PFSK-1 (cell line): Measurements from ENCODE around the gene OR7G1.

Experiments used
- FOXP2 ChIP-seq: optimal IDR thresholded peaks from 2 replicates; pipeline ENCODE3; 2011; ENCODE audit warnings: borderline replicate concordance, control low read depth, inconsistent platforms; ENCODE audit not compliant: insufficient read depth; ENCODE audit errors: extremely low read length, extremely low read depth
- TF ChIP-seq, protein P1 (sequence below), 2 experiments: IDR thresholded peaks; 2 replicates each; pipeline versions ENCODE4 v1.6.1 to v1.8.0; 2011 to 2012; ENCODE audit warnings: low read depth in 2 of 2, low read length in 2 of 2, control low read depth in 1 of 2, inconsistent platforms in 1 of 2, mild to moderate bottlenecking in 1 of 2, moderate library complexity in 1 of 2; ENCODE audit not compliant: insufficient read depth in 1 of 2

DNA sequence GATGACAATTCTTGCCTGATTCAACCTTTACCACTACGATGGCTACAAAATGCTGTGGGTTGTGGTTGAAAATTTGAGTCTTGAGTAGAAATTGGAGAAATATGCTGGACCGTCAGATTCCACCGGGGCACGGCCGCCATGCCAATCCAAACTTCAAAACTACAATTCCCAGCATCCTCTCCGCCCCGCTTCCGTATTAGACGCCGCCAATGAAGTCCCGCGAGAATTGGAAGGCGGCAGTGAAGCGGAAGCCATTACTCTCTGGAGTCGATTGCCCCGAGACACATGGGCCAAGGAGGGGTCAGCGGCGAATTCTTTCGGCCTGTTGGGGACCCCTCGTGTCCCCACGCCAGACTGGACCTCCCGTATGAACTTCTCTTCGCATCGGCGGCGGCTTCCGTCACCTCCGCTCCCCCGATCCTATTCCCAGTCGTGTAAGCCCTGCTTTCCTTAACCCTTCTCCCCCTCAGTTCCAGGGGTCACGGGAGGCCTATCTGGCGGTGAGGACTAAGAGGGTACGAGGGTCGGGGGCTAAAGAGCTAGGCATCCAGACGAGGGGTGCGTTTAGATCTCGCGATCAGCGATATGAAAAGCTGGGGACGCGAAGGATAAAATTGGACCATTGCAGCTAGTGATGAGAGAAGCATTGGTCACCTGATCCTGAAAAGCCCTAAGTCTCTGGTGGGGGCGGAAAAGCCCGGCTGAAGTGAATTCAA, 24.8 kb upstream of the OR7G1 start, which contains the start of gene ZNF317:
- TF ChIP-seq FOXP2, result no peak
- TF ChIP-seq, protein P1, sequence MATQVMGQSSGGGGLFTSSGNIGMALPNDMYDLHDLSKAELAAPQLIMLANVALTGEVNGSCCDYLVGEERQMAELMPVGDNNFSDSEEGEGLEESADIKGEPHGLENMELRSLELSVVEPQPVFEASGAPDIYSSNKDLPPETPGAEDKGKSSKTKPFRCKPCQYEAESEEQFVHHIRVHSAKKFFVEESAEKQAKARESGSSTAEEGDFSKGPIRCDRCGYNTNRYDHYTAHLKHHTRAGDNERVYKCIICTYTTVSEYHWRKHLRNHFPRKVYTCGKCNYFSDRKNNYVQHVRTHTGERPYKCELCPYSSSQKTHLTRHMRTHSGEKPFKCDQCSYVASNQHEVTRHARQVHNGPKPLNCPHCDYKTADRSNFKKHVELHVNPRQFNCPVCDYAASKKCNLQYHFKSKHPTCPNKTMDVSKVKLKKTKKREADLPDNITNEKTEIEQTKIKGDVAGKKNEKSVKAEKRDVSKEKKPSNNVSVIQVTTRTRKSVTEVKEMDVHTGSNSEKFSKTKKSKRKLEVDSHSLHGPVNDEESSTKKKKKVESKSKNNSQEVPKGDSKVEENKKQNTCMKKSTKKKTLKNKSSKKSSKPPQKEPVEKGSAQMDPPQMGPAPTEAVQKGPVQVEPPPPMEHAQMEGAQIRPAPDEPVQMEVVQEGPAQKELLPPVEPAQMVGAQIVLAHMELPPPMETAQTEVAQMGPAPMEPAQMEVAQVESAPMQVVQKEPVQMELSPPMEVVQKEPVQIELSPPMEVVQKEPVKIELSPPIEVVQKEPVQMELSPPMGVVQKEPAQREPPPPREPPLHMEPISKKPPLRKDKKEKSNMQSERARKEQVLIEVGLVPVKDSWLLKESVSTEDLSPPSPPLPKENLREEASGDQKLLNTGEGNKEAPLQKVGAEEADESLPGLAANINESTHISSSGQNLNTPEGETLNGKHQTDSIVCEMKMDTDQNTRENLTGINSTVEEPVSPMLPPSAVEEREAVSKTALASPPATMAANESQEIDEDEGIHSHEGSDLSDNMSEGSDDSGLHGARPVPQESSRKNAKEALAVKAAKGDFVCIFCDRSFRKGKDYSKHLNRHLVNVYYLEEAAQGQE (IDR thresholded peaks at IDR 0.05; ENCODE audit: insufficient read depth in 1 of 2, low read depth in 2 of 2, low read length in 2 of 2), result peak in 1 of 2 experiments; percentile 39; a peak in 1 of 4 replicates
